ENCODE results near the gene SEPHS2.
A peak's percentile ranks its signal among the peaks of the same experiment; 100 is the strongest.

GRCh38 chr16:30430428-30430970, 15.2 kb downstream of the SEPHS2 start:
- TF ChIP-seq CTCF (IDR thresholded peaks at IDR 0.05) = peak in 1 of 4 experiments; percentile 21
- TF ChIP-seq POLR2A (IDR thresholded peaks at IDR 0.05) = no peak
- TF ChIP-seq POLR2AphosphoS5 (IDR thresholded peaks at IDR 0.05) = no peak

Measured in gastroesophageal sphincter (tissue), 3 donors.